Endothelial cell of umbilical vein (primary cell): Measurements from ENCODE around the gene APBB2. TPM values are rescaled to one million over a fixed set of nuclear protein-coding genes. Genes with fewer than 3 reads are reported as not detected.

ENCODE experiments used
- BruUV-seq: library from RNA; stranded (reverse); fragments of 400-500 nt; replicated peaks from 2 replicates; lab custom pipeline; 2021; lab: Mats Ljungman, UMichigan
- CTCF ChIA-PET: fragments of 300-600, 350-600 bp; sonication (Branson Sonifier 250); formaldehyde crosslinking; loops from one replicate; lab custom pipeline; 2021; ENCODE audit warnings: antibody characterized with exemption, inconsistent platforms; lab: Charles Lee
- POLR2A ChIA-PET: fragments of 300-600, 350-600 bp; sonication (Branson Sonifier 250); formaldehyde crosslinking; loops from one replicate; lab custom pipeline; 2021; ENCODE audit warnings: antibody characterized with exemption, inconsistent platforms; lab: Charles Lee
- DNase-seq: peaks from one replicate; pipeline ENCODE4 v3.0.0-alpha.2; 2011; ENCODE audit warnings: low read depth, low spot score
- FAIRE-seq: peaks from 2 replicates; lab custom pipeline; 2011; peaks lifted over from hg19 to GRCh38; lab: Jason Lieb, UNC
- H2AFZ ChIP-seq: 2 replicates; pipeline ENCODE4 v1.6.0; 2012; ENCODE audit warnings: low read depth, low read length, control low read depth, inconsistent platforms
- H3K27ac ChIP-seq: 2 replicates; pipeline ENCODE4 v1.5.1; 2011; ENCODE audit warnings: low read depth, mild to moderate bottlenecking, control low read depth, low read length, moderate library complexity; ENCODE audit not compliant: insufficient read depth
- H3K27me3 ChIP-seq, 2 experiments: 2 replicates each; pipeline versions ENCODE4 v1.6.0 to v1.6.1; 2011; ENCODE audit warnings: low read length in 2 of 2, mixed read lengths in 1 of 2; ENCODE audit not compliant: control insufficient read depth in 2 of 2, insufficient read depth in 2 of 2
- H3K36me3 ChIP-seq, 2 experiments: 2 replicates in 1 of 2; 3 replicates in 1 of 2; pipeline ENCODE4 v1.5.1; 2011; ENCODE audit warnings: low read length in 2 of 2, mild to moderate bottlenecking in 1 of 2, moderate library complexity in 1 of 2; ENCODE audit not compliant: control insufficient read depth in 2 of 2, insufficient read depth in 2 of 2; ENCODE audit errors: extremely low read depth in 1 of 2
- H3K4me1 ChIP-seq: 3 replicates; pipeline ENCODE4 v1.5.1; 2011; ENCODE audit warnings: mild to moderate bottlenecking, low read length; ENCODE audit not compliant: control insufficient read depth, insufficient read depth; ENCODE audit errors: extremely low read depth
- H3K4me2 ChIP-seq: 2 replicates; pipeline ENCODE4 v1.6.1; 2011; ENCODE audit warnings: low read length, control low read depth, mixed read lengths; ENCODE audit not compliant: insufficient read depth
- H3K4me3 ChIP-seq, 3 experiments: fragments of 200-600 bp in 1 of 3; sonication (generic), shearing (Covaris generic) in 1 of 3; replicated peaks in 1 of 3; 2 replicates each; pipeline ENCODE4 v1.5.1; 2011 to 2016; ENCODE audit warnings: control low read depth in 3 of 3, low read length in 3 of 3, mild to moderate bottlenecking in 2 of 3, inconsistent platforms in 1 of 3, low read depth in 1 of 3, moderate library complexity in 1 of 3; ENCODE audit not compliant: insufficient read depth in 1 of 3
- H3K79me2 ChIP-seq: 2 replicates; pipeline ENCODE4 v1.6.0; 2012; ENCODE audit warnings: low read length, inconsistent platforms; ENCODE audit not compliant: control insufficient read depth, insufficient read depth
- H3K9ac ChIP-seq: replicated peaks from 2 replicates; pipeline ENCODE3; 2011; ENCODE audit warnings: low read length, control low read depth; ENCODE audit not compliant: insufficient read depth; ENCODE audit errors: extremely low read depth
- H3K9me1 ChIP-seq: replicated peaks from 3 replicates; pipeline ENCODE4 v1.6.0; 2011; ENCODE audit warnings: mild to moderate bottlenecking, low read length; ENCODE audit not compliant: control insufficient read depth, insufficient read depth; ENCODE audit errors: extremely low read depth
- H3K9me3 ChIP-seq: replicated peaks from 2 replicates; pipeline ENCODE4 v1.5.1; 2012; ENCODE audit warnings: low read length, inconsistent platforms; ENCODE audit not compliant: control insufficient read depth, insufficient read depth
- H4K20me1 ChIP-seq: replicated peaks from 2 replicates; pipeline ENCODE3; 2011; ENCODE audit warnings: mild to moderate bottlenecking, low read length; ENCODE audit not compliant: control insufficient read depth, insufficient read depth; ENCODE audit errors: extremely low read depth
- CTCF ChIP-seq, 2 donors: IDR thresholded peaks; 1 replicate in 1 of 2; 2 replicates in 1 of 2; pipeline ENCODE4 v1.5.1; 2011; ENCODE audit warnings: low read length in 2 of 2, mild to moderate bottlenecking in 2 of 2, moderate library complexity in 2 of 2, control low read depth in 1 of 2, inconsistent platforms in 1 of 2, low read depth in 1 of 2; ENCODE audit not compliant: insufficient read depth in 1 of 2; ENCODE audit errors: extremely low read depth in 1 of 2
- EZH2 ChIP-seq: IDR thresholded peaks from 2 replicates; pipeline ENCODE4 v1.6.1; 2012; ENCODE audit warnings: borderline replicate concordance, low read depth, mild to moderate bottlenecking, moderate library complexity, low read length, inconsistent platforms; ENCODE audit not compliant: severe bottlenecking
- FOS ChIP-seq: IDR thresholded peaks from 2 replicates; pipeline ENCODE4 v1.6.1; 2011; ENCODE audit warnings: mild to moderate bottlenecking, low read length, moderate library complexity, borderline replicate concordance; ENCODE audit not compliant: insufficient read depth
- GATA2 ChIP-seq: IDR thresholded peaks from 2 replicates; pipeline ENCODE4 v1.7.0; 2011; ENCODE audit warnings: low read depth, mild to moderate bottlenecking, moderate library complexity, mixed read lengths, low read length; ENCODE audit not compliant: insufficient read length, insufficient read depth
- JUN ChIP-seq: IDR thresholded peaks from 2 replicates; pipeline ENCODE4 v1.6.1; 2011; ENCODE audit warnings: borderline replicate concordance, low read depth; ENCODE audit not compliant: insufficient read length, insufficient read depth
- MAX ChIP-seq: IDR thresholded peaks from 2 replicates; pipeline ENCODE4 v1.6.1; 2011; ENCODE audit not compliant: insufficient read depth, insufficient read length
- MYC ChIP-seq: IDR thresholded peaks from one replicate; pipeline ENCODE4 v1.6.1; 2011; ENCODE audit warnings: mild to moderate bottlenecking, low read depth, low read length
- POLR2A ChIP-seq: IDR thresholded peaks from 2 replicates; pipeline ENCODE4 v1.6.1; 2012; ENCODE audit warnings: low read depth, mild to moderate bottlenecking, control low read depth, low read length
- POLR2AphosphoS5 ChIP-seq: IDR thresholded peaks from 2 replicates; pipeline ENCODE4 v1.6.1; 2012; ENCODE audit warnings: low read depth, mild to moderate bottlenecking, control low read depth, low read length, moderate library complexity; ENCODE audit not compliant: insufficient read depth
- dilution Hi-C: fragments of 300-500 bp; cut with MboI; formaldehyde crosslinking; loops from one replicate; pipeline ENCODE4 v1.15.0; 2019; ENCODE audit warnings: low sequenced_read_pairs; ENCODE audit not compliant: extremely low pct_ligation_motif_present
- intact Hi-C: fragments of 100-400 bp; cut with micrococcal nuclease; formaldehyde crosslinking; loops from one replicate; pipeline ENCODE4 v1.10.0; 2022
- polyA plus RNA-seq, 4 experiments: library from polyadenylated mRNA; depleted of rRNA in 3 of 4; stranded (reverse) in 3 of 4; unstranded in 1 of 4; fragments of >200 nt; gene quantifications; 2 replicates each; pipeline versions ENCODE4 v1.2.1 to v1.2.3, GENCODE V29; 2011 to 2012; ENCODE audit warnings: missing spikeins in 1 of 4
- total RNA-seq: library from RNA; stranded (reverse); gene quantifications from 2 replicates; pipeline ENCODE4 v1.2.3, GENCODE V29; 2021

APBB2 gene
- total and polyA plus RNA-seq, 2 donors (not counting 3 experiments of a cell fraction or from before 2014, with no cell fraction given) = 79.8 to 124 TPM

GRCh38 chr4:40931238-40931637 is 283.1 kb downstream of the APBB2 start:
- intact Hi-C loops (no loop called here), dilution Hi-C loops (loop anchor here (25.0 kb wide), 1 partner anchor 281 kb away; the partner anchor contains the start of gene APBB2)
- TF ChIP-seq CTCF (IDR thresholded peaks at IDR 0.05; ENCODE audit: extremely low read depth in 1 of 2, insufficient read depth in 1 of 2, low read depth in 1 of 2, low read length in 2 of 2) (no peak), MYC (no peak), JUN (no peak), POLR2A (no peak), MAX (no peak), EZH2 (no peak), GATA2 (no peak), POLR2AphosphoS5 (no peak), FOS (no peak)
- no peaks in the 10 kb centered on the region for H3K79me2 ChIP-seq
- H3K36me3 ChIP-seq = peaks cover 1 to 5% of the 10 kb centered on the region in 2 experiments
- FAIRE-seq = no peak
- no peak overlapping the region for H3K9ac ChIP-seq
- no peak overlapping the region for H3K4me2 ChIP-seq
- H3K27me3 ChIP-seq = no peaks in the 10 kb centered on the region
- ChIA-PET POLR2A (no interaction called here), CTCF (interaction anchor here (0.7 to 0.8 kb wide), 4 partner anchors 9 to 283 kb away, joined by 3 to 4 read pairs (median 4); partner anchors contain the start of gene APBB2)
- H4K20me1 ChIP-seq = no peaks in the 10 kb centered on the region
- no peak overlapping the region for H3K4me3 ChIP-seq
- no peak for DNase-seq
- H3K9me3 ChIP-seq = no peaks in the 10 kb centered on the region
- H2AFZ ChIP-seq = no peak overlapping the region
- no peak overlapping the region for H3K27ac ChIP-seq
- H3K9me1 ChIP-seq = no peaks in the 10 kb centered on the region
- BruUV-seq = no TSS peak
- no peaks in the 10 kb centered on the region for H3K4me1 ChIP-seq
